DND-41 (cell line): ENCODE results near the gene ARL6IP5.
A peak's percentile ranks its signal among the peaks of the same experiment; 100 is the strongest.

Source experiments
- ATAC-seq: fragments of 200-7000 bp; cut with Tn5 transposase; 3 replicates; pipeline ENCODE4 v1.9.1; 2021; ENCODE audit warnings: low read depth; ENCODE audit not compliant: insufficient read depth
- DNase-seq: peaks from one replicate; pipeline ENCODE4 v3.0.0-alpha.2; 2020
- H2AFZ ChIP-seq: 2 replicates; pipeline ENCODE4 v1.6.0; 2012; ENCODE audit warnings: low read depth, low read length
- H3K27ac ChIP-seq: 2 replicates; pipeline ENCODE4 v1.5.1; 2012; ENCODE audit warnings: low read length, inconsistent platforms
- H3K27me3 ChIP-seq: fragments of 200-600 bp; sonication (generic); 2 replicates; pipeline ENCODE4 v1.6.0; 2012; ENCODE audit warnings: low read length, mild to moderate bottlenecking, inconsistent platforms; ENCODE audit not compliant: insufficient read depth, poor library complexity
- H3K36me3 ChIP-seq: 2 replicates; pipeline ENCODE4 v1.5.1; 2012; ENCODE audit warnings: low read length, inconsistent platforms; ENCODE audit not compliant: insufficient read depth
- H3K4me1 ChIP-seq: 2 replicates; pipeline ENCODE4 v1.5.1; 2012; ENCODE audit warnings: mild to moderate bottlenecking, low read length; ENCODE audit not compliant: insufficient read depth
- H3K4me2 ChIP-seq: 2 replicates; pipeline ENCODE4 v1.6.0; 2012; ENCODE audit warnings: mild to moderate bottlenecking, moderate library complexity, low read length, inconsistent platforms; ENCODE audit not compliant: insufficient read depth
- H3K4me3 ChIP-seq, 2 experiments: fragments of 200-600 bp in 1 of 2; shearing (Covaris generic) in 1 of 2; 2 replicates each; pipeline ENCODE4 v1.5.1; 2012 to 2016; ENCODE audit warnings: inconsistent platforms in 2 of 2, low read length in 2 of 2, mild to moderate bottlenecking in 2 of 2, low read depth in 1 of 2, moderate library complexity in 1 of 2
- H3K79me2 ChIP-seq: 2 replicates; pipeline ENCODE4 v1.6.0; 2012; ENCODE audit warnings: low read length, inconsistent platforms; ENCODE audit not compliant: insufficient read depth
- H3K9ac ChIP-seq: 2 replicates; pipeline ENCODE4 v1.6.0; 2012; ENCODE audit warnings: low read depth, mild to moderate bottlenecking, inconsistent platforms, low read length, moderate library complexity
- H3K9me3 ChIP-seq: 2 replicates; pipeline ENCODE4 v1.5.1; 2012; ENCODE audit warnings: low read length, moderate library complexity, mild to moderate bottlenecking, inconsistent platforms; ENCODE audit not compliant: insufficient read depth, severe bottlenecking
- H4K20me1 ChIP-seq: 2 replicates; pipeline ENCODE4 v1.6.0; 2012; ENCODE audit warnings: low read length; ENCODE audit not compliant: insufficient read depth
- CTCF ChIP-seq: IDR thresholded peaks from 2 replicates; pipeline ENCODE4 v1.5.1; 2012; ENCODE audit warnings: borderline replicate concordance, low read length, moderate library complexity, mild to moderate bottlenecking; ENCODE audit not compliant: poor library complexity, severe bottlenecking; ENCODE audit errors: extremely low read depth
- EZH2 ChIP-seq: IDR thresholded peaks from 3 replicates; pipeline ENCODE4 v1.6.1; 2012; ENCODE audit warnings: borderline replicate concordance, low read depth, mild to moderate bottlenecking, moderate library complexity, low read length, inconsistent platforms; ENCODE audit not compliant: severe bottlenecking

The ARL6IP5 gene

DNA sequence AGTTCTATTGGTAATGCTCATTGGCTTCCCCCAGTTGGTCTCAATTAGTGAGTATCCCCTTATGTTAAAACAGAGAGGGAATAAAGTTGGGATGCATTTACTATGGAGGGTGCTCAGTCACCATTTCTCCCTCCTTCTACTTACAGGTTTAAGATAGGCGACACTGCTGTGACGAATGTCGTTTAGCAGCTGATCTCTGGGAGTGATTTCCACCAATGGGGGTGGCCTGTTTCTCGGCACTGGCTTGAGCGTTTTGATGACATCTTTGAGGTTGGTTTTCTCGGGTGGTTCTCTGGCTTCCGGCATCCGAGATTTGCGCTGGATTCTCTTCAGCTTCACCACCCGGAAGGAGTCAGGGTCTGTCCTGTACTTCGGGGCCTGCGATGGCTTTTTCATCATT is 33.8 kb downstream of the ARL6IP5 start:
- ATAC-seq: no peak
- no peaks in the 10 kb centered on the region for H3K27me3 ChIP-seq
- no peaks in the 10 kb centered on the region for H4K20me1 ChIP-seq
- H3K79me2 ChIP-seq: no peaks in the 10 kb centered on the region
- no peak overlapping the region for H3K4me2 ChIP-seq
- H3K9me3 ChIP-seq: no peaks in the 10 kb centered on the region
- H3K4me3 ChIP-seq: no peak overlapping the region
- H2AFZ ChIP-seq: no peak overlapping the region
- DNase-seq: no peak
- no peak overlapping the region for H3K27ac ChIP-seq
- H3K36me3 ChIP-seq: no peaks in the 10 kb centered on the region
- TF ChIP-seq EZH2 (no peak), CTCF (no peak)
- H3K9ac ChIP-seq: no peak overlapping the region
- H3K4me1 ChIP-seq: no peaks in the 10 kb centered on the region

DNA sequence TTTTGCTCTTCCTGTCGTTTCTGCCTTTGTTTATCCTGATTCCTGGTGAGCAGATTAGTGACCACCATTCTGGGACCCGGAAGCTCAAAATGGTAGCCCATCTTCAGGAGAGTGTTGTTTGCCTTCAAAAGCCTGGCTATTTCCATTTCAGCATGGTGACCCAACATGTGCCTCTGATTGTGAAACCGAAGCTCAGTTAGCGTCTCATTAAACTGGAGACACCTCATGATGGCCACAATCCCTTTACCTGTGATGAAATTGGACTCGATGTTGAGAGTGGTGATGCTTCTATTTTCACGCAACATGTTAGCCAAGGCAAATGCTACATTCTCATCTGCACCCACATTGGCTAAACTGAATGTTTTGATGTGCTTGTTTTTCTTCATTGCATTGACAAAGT is 34.4 kb downstream of the ARL6IP5 start:
- Histone ChIP-seq H4K20me1 (no peaks in the 10 kb centered on the region), H2AFZ (no peak overlapping the region), H3K9me3 (no peaks in the 10 kb centered on the region), H3K4me1 (no peaks in the 10 kb centered on the region), H3K9ac (no peak overlapping the region), H3K79me2 (no peaks in the 10 kb centered on the region), H3K36me3 (no peaks in the 10 kb centered on the region), H3K27ac (no peak overlapping the region), H3K4me2 (no peak overlapping the region), H3K27me3 (no peaks in the 10 kb centered on the region), H3K4me3 (no peak overlapping the region)
- no peak for TF ChIP-seq CTCF
- TF ChIP-seq EZH2: no peak
- ATAC-seq (no peak), DNase-seq (no peak)

DNA sequence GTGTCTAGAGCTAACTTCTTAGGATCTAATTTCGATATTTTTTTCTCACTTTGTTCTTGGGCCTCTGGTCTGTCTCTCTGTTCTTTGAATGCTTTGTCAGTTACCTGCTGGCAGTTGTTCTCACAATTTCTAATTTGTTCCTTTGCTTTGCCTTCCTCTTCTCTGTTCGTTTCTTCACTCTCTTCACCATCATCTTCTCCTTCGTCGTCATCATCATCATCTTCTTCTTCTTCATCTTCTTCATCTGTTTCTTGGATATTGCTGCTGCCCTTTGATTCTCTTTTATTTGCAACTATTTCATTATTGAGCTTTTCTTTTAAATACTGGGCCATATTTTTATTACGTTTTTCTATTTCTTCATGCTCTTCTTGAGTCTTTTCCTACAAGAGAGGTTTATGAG is 34.9 kb downstream of the ARL6IP5 start:
- Histone ChIP-seq H3K79me2 (no peaks in the 10 kb centered on the region), H3K4me2 (no peak overlapping the region), H3K9ac (no peak overlapping the region), H3K4me3 (no peak overlapping the region), H4K20me1 (no peaks in the 10 kb centered on the region), H2AFZ (no peak overlapping the region), H3K27ac (no peak overlapping the region), H3K9me3 (no peaks in the 10 kb centered on the region), H3K36me3 (no peaks in the 10 kb centered on the region), H3K27me3 (no peaks in the 10 kb centered on the region), H3K4me1 (no peaks in the 10 kb centered on the region)
- ATAC-seq: no peak
- no peak for DNase-seq
- no peak for TF ChIP-seq EZH2

DNA sequence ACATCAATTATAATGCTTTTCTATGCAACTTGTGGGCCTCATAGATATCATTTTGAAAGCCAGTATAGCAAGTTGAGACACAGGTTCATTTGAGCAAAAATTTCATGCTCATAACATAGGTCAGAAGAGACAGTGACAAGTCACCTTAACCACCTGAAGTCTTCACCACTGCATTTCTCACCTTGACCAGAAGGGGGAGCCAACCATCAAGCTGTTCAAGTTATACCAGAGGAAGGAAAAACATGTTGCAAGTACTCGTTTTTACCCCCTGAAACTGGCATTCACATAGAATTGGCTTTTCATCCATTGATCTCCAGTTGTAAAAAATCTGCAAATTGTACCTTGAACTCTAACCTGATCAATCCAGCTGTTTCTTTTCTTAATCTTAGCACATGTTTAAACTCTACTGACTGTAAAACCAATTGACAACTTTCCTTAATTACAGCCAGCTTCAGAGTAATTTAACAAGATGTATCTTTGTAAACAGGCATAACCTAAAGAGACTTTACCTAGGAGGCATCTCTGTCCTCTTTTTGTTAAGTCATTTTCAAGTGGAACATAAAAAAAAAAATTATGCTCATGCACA is 36.2 kb downstream of the ARL6IP5 start:
- Histone ChIP-seq H3K4me1 (no peaks in the 10 kb centered on the region), H3K27me3 (no peaks in the 10 kb centered on the region), H3K9me3 (no peaks in the 10 kb centered on the region), H4K20me1 (no peaks in the 10 kb centered on the region), H3K27ac (no peak overlapping the region), H3K4me3 (no peak overlapping the region), H3K4me2 (0 out of 2 replicates have a peak overlapping the region, but pooled peaks have one; percentile 10), H3K79me2 (no peaks in the 10 kb centered on the region), H3K36me3 (no peaks in the 10 kb centered on the region), H3K9ac (no peak overlapping the region), H2AFZ (peak overlapping the region; percentile 63)
- TF ChIP-seq CTCF: peak; percentile 98
- TF ChIP-seq EZH2: no peak
- ATAC-seq (peak; percentile 91), DNase-seq (peak; percentile 83)
